HuH-7 (cell line): Measurements from ENCODE around the gene TMEM9.

Experiments used
- DNase-seq: peaks from one replicate; pipeline ENCODE4 v3.0.0; 2011; ENCODE audit warnings: low spot score

Gene TMEM9

DNA sequence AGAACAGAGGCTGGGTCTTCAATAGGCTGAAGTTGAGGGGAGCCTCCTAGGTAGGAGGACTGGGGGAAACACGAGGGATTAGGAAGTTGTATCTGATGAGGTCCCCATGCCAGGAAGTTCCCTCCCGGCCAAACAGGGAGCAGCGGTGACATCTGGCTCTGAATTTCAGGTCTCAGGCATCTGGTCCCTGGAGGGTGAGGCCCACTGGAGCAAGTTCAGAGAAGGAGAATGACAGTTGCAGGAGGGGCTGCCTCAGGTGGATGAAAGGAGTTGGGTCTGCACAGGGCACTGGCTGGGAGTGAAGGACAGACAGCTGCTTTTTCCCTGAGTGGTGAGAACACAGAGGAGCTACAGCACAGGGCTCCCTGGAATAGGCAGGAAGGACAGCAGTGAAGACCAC is 9.1 kb downstream of the TMEM9 start:
- DNase-seq: no peak

DNA sequence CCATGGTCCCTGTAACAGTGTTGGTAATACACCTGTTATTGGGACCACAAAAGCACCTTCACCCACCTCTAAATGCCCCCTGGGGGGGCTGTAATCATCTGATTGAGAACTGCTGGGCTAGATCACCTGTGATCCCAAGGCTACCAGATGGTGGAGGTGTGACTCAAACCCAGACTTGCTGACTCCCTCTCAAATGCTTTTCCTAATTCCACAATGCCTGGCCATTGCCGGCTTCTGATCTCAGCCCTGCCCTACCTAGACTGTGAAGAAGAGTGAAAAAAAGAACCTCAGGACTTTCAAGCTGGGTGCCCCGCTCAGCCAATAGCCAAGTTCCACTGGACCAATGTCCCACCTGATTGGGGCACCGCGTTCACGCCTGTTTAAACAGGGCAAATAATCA is 9.6 kb downstream of the TMEM9 start:
- DNase-seq: no peak

DNA sequence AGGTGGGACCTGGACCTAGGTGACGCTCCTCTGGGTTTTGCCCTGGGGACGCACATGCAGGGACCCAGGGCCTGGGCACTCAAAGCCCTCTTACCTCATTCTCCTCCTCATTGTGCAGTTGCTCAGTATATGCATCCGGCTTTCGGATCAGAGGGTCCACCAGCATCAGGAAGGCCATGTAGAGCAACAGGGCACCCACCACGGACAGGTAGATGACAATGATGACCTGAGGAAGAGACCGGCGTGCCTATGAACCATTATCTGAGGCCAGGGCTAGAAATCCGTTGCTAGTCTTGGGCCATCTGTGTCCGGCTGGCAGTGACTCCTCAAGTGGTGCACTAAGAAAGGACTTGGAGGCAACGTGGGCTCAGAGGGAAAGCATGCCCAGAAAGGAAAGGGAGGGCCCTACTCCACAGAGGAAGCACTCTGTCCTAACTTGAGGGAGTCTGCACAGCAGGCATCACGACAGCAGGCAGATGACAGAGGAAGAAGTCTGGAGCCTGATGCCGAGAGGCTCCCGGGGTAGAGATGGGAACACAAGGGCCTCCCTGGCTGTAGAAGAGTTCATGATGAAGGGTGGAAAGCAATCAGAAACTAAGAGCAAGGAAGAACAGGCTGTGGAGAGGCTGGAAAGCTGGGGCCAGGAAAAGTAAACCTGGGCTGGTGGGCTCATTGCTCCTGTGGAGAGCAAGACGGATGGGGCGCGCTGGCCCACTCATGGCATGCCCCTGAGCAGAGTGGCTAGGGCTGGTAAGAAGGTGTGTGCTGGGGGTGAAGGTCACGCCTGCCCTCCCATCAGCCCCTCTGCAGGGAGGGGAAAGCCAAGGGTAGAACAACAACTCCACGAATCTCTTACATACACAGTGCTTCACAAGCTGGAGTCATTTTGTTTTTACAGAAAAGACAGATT is 10.3 kb downstream of the TMEM9 start:
- DNase-seq: no peak

DNA sequence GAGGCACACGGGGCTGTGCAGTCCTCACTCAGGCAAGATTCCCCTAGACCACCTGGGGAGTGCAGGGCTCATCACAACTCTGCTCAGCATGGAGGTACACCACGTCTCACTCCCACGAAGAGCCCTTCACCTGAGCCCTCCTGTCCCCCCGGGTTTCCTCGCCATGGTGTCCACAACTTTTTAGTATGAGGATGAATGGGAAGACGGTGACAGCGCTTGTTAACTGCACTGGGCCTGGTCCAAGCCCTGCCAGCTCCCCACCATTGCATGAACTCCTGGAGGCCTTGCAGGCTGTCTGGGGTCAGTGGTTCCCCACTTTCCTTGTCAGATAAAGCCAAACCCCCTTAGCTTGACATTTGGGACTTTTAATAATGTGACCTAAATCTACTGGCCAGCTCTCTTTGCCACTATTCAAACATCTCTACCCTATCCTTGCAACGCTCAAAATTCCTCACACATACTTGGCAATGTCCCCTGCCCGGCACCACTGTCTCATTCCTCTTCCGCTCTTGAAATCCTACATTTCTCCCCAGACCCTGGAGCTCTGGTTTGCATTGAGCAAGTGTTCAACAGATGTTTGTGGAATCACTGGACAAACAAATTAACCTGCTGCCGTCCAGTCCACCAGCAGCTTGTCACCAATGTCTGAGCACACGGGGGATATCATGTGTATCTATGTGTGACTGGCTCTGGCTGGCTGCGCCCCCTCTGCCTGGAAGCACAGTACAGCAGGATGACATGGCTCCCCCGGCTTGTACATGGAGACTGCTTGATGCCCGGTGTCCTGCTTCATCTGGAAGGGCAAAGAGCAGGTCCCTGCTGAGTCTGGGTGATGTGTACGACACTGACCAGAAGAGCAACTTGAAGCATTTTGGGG is 11.2 kb downstream of the TMEM9 start:
- DNase-seq: no peak

DNA sequence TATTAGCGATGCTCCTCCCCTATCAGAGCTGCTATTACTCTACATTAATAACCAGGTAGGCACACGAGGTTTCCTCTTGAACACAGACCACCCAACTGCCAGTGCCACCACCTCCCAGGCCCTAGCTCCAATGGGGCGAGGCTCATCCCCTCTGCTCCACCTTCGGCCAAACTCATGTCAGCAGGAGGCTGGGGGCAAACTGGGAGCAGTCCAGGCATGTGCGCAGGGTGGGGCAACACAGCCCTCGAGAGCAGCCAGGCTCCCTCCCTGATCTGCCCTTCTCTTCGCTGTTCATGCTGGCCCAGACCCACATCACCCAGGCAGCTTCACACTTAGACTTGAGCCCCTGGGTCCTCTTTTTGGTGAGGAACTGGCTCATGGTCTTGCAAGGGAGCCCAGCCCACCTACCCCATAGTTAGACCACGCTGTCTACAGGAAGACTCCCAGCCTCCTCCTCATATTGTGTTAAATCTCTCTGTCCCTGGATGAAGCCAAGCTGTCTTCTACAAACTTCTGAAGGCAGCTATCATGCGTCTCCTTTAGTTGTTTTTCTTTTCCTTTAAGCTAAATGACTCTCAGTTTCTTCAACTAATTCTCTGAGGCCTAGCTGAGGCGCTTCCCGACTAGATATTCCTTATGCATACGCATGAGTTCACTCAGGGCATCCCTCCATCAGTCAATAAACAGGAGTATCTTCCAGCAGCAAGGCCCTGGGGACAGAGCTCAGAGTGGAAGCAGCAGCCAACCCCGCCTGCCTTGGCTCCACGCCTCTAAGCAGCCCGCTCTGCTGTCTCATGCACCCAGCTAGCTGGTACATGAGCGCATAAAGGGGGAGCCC is 12.0 kb downstream of the TMEM9 start:
- no peak for DNase-seq

DNA sequence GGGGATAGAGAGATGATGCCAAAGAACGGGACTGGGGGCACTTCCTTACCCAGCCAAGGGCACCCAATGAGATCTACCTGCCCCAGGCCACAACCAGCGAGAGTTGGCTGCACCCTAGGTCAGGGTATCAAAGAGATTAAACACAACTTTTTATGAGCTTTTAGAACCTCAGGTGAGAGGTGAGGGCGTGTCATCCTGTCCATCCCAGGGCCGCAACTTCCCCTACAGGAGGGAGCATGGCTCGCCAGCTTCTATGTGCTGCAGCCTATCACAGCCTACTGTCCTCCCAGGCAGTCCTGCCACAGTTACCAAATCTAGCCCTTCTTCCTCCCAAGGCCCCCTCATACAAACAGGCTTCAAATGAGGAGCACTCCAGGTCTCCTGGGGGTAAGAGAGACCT is 12.9 kb downstream of the TMEM9 start:
- DNase-seq: no peak

DNA sequence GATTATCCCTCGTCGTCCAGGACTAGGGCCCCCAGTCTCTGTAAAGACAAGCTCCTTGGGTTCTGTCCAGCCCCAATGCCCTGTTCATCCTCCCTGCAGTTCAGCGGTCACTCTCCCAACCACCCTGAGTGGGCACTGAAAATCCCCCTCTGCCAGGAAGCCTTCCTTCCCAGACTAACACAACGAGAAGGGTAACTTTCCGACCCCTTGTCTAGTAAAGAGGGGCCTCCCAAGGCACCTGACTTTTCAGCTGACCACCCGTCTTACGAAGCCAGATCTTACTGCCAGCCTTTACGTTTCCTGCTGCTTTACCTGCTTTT is 13.4 kb downstream of the TMEM9 start:
- DNase-seq: no peak

DNA sequence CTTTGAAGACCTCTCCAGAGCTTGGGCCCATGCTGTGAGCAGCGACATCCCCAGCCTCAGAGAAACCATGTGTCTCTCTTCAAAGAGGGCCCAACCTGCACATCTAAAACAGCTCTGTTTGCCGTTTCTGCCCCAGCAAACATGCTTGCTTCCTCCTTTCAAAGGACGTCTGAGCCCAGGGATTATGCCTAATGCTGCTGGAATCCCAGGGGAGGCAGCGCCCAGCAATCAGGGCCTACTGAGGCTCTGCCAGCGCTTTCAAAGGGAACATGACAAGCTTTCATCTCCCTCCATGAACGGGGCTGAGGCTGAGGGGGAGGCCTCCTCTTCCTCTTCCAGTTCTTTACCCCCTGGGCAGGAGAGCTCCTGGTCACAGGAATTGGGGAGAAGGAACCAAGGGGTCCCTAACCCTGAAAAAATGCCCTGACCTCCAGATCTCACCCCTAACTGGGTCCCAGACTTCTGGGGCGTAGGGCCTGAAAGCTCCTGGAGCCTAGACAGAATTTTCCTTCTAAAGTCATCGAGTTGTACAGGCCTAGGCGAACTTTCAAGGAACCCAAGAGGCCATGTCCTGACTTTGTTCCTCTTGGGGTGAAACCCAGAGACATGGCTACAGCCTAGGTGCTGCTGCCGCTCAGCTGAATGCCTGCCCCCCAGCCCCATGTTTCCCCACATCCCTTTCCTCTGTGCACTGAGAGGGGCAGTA is 13.9 kb downstream of the TMEM9 start:
- DNase-seq: no peak

DNA sequence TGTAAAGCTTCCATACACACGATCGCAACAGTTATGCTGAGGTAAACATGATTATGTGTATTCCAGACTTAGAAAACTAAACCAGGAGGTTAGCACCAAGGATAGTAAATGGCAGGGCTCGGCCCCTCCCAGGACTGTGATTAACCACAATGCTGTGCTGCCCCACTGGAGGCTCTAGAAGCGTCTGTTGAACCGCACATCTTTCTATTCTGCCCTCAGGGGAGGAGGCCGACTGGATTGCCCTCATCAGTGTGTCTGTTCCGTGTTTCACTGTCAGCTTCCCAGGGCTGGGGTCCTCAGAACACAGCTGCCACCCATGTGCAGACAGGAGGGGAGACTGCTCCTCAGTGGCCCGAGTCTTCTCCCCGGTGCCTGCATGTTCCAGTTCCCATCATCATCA is 14.5 kb downstream of the TMEM9 start:
- DNase-seq: no peak

DNA sequence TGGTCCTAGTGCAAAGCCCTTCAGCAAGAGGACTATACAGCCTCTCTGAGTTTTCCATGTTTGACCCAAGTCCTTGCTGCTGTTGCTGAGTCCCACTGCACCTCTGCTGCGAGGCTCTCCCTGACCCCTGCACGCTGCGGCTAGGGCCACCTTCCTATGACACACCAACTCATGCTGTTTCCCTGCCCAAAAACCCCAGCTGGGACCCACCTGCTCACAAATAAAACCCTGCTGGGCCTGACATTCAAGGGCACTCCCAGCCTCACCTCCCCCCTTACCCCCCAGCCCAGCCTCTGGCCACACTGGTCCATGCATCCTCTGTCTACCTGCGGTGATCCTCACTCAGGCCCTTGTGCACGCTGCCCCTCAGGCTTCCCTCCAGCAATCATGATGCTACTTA is 15.0 kb downstream of the TMEM9 start:
- no peak for DNase-seq

DNA sequence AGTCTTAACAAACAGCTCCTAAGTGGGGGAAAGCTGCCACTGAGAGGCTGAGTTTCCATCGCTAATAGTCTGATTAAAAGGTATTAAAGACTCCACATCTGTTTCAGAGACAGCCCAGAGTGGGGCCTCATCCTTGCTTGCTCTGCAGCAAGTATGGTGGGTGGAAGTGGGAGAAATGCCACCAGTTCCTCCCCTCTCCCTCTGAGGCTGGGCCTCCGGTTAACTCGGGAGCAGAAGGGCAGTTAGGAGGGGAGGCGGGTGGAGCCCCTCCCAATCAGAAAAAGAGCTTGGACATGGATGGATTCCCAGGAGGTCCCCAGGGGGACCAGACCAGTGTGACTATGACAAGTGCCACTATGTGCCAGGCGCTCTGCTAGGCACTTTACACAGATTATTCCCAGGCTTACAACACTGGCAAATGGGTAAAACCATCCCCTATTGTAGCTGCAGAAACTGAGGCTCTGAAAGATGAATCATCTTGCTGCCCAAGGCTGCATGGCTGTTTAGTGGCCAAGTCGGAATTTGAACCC is 15.9 kb downstream of the TMEM9 start:
- no peak for DNase-seq

DNA sequence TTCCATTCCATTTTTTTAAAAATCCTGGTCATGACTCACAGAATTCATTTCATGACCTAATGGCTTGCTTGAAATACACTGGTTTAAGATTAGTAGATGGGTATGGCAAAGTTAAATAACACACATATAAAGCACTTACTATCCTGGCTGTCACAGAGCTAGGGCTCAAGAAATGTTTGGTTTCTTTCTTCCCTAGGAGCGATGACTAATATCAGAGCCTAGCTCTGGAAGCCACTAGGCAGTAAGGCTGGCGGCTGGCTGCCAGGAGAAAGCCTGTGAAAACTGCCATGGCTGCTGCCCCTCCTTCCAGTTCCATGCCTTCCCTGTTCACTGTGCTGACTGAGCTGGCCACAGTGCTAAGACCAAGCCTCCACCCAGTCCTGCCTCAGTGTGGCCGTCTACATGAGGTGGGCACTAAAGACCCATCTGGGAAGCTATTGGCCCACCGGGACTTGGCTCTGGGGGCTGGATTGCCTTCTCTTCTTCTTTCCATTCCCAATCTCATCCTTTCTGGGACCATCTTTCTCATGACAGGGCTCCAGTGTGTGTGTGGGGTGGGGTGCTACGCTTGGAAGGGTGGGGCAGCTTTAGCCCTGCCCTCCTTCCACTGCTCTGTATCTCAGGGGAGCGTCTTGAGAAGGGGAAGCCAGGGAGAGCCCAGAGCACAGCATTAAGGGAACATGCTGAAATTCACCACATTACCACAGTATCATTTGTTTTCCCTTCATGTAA is 16.5 kb downstream of the TMEM9 start:
- DNase-seq: no peak

DNA sequence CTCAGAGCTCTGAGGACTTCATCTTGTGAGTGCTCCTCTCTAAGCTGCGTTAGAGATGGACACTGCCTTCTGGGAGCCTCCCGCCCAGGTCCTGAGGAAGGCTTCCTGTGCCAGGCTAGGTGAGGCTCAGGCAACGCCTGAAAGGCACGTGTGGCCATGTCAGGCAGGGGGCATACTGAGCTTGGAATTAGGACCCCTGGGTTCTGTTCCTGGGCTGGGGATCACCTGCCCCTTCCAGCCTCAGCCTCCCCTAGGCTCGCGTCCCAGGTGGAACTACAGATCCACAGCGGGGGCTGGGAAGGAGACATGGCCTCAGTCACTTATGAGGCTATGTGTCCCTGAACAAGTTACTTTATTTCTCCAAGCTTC is 17.3 kb downstream of the TMEM9 start:
- DNase-seq: no peak

DNA sequence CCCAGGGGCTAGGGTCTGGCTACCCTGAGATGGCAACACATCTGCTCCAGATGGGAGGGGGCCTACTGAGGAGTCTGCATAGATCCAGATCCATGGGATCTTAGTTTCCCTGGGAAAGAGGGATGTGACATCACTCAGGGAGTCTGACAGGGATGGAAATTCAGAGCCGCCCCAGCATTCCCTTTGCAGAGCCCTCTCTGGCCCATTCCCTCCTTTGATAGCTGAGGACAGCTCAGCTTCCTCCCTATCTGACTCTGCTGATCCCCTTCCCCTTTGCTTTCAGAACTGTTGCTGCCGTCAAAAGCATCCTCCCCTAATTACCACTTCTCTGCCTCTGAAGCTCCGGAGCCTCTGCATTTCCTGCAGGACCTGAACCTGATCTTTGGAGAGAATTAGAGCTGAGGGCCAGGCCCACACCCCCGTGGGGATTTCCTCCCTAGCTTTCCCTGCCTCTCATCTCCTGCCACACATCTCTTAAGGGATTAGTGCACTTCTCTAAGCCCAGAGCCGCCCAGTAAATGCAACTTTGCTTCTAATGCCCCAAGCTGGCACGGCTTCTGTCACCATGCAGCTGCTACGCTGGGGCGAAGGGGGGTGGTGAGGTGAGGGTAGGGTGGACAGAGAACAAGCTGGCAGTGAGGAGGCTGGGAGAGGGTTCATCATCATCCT is 17.8 kb downstream of the TMEM9 start:
- DNase-seq: no peak

DNA sequence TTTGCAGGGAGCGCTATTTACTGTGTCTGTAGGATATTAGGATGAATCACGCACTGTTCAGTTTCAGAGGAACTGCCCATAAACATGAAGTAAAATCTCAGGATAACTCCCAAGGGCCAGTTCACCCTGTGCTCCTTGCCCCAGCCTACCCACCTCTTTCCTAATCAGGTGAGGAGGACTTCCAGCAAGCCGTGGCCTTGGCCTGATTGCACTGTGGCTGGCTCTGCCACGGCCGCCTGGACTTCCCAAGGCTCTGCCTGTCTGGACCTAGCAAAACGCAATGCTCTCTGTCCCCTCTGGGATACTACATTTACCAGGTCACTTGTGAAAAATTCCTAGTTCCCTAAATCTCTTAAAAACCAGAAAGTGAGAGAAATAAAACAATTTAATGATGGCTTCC is 19.9 kb downstream of the TMEM9 start:
- no peak for DNase-seq

DNA sequence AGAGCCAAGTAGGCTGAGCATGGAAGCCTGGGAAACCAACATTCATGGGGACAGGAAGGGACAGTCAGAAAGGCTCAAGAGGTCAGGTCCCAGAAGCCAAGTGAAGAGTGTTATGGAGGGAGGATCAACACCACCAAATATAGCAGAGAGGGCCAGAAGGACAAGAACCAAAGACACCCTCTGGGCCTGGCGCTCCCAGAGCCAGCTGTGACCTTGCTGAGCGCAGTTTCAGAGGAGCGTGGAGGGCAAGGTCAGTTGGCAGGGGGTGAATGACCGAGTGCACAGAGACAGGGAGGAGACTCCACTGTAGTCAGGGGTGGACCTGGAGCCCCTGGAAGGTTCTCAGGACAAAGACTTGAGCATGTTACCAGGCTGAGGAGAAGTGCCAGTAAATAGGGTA is 22.9 kb downstream of the TMEM9 start:
- no peak for DNase-seq

DNA sequence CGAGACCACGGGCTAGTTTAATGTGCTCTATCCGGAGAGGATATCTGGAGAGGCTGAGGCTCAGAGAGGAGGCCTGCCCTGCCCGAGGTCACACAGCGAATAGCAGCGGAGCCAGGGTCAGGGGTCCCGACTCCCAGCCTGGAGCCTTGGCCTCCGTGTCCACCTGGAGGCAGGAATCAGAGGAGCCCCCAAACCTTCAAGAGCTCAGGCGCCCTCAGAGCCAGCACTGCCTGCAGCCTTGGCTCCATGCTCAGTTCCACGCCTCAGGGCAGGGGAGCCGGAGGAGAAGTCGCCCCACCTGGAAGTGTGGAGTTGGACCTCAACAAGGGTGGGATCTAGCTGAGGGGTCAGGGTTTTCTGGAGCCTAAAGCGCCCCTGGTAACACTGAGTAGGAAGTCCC is 25.3 kb downstream of the TMEM9 start:
- DNase-seq: no peak

DNA sequence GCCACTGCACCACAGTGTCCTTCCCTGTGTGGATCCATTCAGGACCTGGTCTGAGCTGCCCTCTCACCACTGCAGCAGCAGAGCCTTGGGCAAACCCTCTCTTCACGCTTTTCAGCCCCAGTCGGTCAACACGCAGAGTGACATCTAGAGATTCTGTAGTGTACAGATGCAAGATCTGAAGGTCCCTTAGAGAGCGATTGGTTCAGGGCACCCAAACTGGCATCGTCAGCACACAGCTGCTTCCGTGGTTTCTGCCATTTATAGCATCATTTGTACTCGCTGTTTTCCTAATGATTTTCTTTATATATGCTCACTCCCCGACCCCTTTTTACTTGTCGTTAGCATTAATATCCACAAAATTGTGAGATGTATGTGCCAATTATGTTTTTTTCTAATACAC is 25.8 kb downstream of the TMEM9 start:
- DNase-seq: no peak

DNA sequence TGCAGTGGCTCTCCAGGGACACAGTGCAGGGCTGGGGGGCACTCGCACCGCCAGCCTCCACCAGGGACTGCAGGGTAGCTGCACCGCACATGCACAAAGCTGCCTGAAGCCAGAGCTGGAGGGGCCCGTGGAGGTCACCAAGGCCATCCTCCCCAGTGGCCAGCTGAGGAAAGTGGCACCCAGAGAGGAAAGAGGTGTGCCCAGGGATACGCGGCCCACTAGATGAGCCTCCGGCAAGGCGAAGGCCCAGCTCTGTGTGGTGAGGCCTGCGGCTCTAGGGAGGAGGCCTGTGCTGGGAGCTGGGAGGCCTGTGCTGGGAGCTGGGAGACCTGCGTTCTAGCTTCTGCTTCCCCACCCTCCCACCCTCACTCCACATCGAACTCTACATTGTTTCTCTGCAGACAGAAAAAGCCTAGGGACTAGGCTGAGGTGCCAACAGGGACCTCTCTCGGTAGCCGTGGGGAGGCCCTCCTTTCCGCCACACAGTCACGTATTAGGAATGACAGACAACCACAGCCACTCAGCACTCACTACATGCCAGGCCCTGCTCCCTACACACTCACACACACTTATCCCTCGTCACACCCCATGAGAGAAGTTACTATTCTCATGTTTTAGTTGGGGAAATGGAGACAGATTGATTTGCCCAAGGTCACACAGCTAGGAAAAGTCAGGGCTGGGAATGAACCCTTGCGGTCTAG is 26.4 kb downstream of the TMEM9 start:
- DNase-seq: no peak
